PC-3 (cell line): ENCODE data around the gene EIF2S2. TPM values are rescaled to one million over a fixed set of nuclear protein-coding genes. Genes with fewer than 3 reads are reported as not detected.

Source experiments
- ATAC-seq: fragments of 200-7000 bp; cut with Tn5 transposase; 2 replicates; pipeline ENCODE4 v1.9.1; 2020; ENCODE audit warnings: mild to moderate bottlenecking, moderate library complexity
- BruUV-seq: library from RNA; stranded (reverse); fragments of 400-500 nt; replicated peaks from 2 replicates; lab custom pipeline; 2021; lab: Mats Ljungman, UMichigan
- CTCF ChIA-PET: fragments of 300-600 bp; sonication (Branson Sonifier 250); formaldehyde crosslinking; loops from one replicate; lab custom pipeline; 2022; ENCODE audit warnings: antibody characterized with exemption; lab: Charles Lee
- POLR2A ChIA-PET: fragments of 300-600 bp; sonication (Branson Sonifier 250); formaldehyde crosslinking; loops from one replicate; lab custom pipeline; 2022; ENCODE audit warnings: antibody characterized with exemption; ENCODE audit not compliant: unreplicated experiment; lab: Charles Lee
- DNase-seq: peaks from one replicate; pipeline ENCODE4 v3.0.0-alpha.2; 2015
- H2AFZ ChIP-seq: fragments of 300-600 bp; sonication (generic); 2 replicates; pipeline ENCODE4 v1.6.0; 2016; ENCODE audit warnings: antibody characterized with exemption, low read length
- H3F3A ChIP-seq: fragments of 300-600 bp; sonication (generic); one replicate; pipeline ENCODE4 v1.6.0; 2017; ENCODE audit warnings: antibody characterized with exemption, low read length, control low read depth, mild to moderate bottlenecking; ENCODE audit not compliant: unreplicated experiment
- H3K27ac ChIP-seq: fragments of 300-600 bp; sonication (generic); 2 replicates; pipeline ENCODE4 v1.5.1; 2016; ENCODE audit warnings: mild to moderate bottlenecking, low read length
- H3K27me3 ChIP-seq: fragments of 300-600 bp; sonication (generic); 2 replicates; pipeline ENCODE4 v1.6.1; 2016; ENCODE audit warnings: low read length, mixed read lengths
- H3K36me3 ChIP-seq: fragments of 300-600 bp; sonication (generic); 2 replicates; pipeline ENCODE4 v1.6.1; 2016; ENCODE audit warnings: low read depth, mixed run types, low read length, mixed read lengths
- H3K4me1 ChIP-seq: fragments of 300-600 bp; sonication (generic); 2 replicates; pipeline ENCODE4 v1.5.1; 2016; ENCODE audit warnings: low read length; ENCODE audit not compliant: insufficient read depth
- H3K4me2 ChIP-seq: fragments of 300-600 bp; sonication (generic); 2 replicates; pipeline ENCODE4 v1.6.0; 2016; ENCODE audit warnings: low read length
- H3K4me3 ChIP-seq: fragments of 300-600 bp; sonication (generic); 2 replicates; pipeline ENCODE4 v1.5.1; 2016; ENCODE audit warnings: mild to moderate bottlenecking, low read length, mixed read lengths
- H3K79me2 ChIP-seq: fragments of 300-600 bp; sonication (generic); 2 replicates; pipeline ENCODE4 v1.6.1; 2017; ENCODE audit warnings: low read length, mixed read lengths
- H3K9ac ChIP-seq: fragments of 300-600 bp; sonication (generic); 2 replicates; pipeline ENCODE4 v1.6.0; 2016; ENCODE audit warnings: mild to moderate bottlenecking, low read length
- H3K9me2 ChIP-seq: fragments of 300-600 bp; sonication (generic); replicated peaks from 2 replicates; pipeline ENCODE4 v1.6.1; 2016; ENCODE audit warnings: mixed run types, low read length, mixed read lengths
- H3K9me3 ChIP-seq: fragments of 300-600 bp; sonication (generic); 2 replicates; pipeline ENCODE4 v1.6.1; 2016; ENCODE audit warnings: low read length, mixed read lengths
- H4K20me1 ChIP-seq: fragments of 300-600 bp; sonication (generic); 2 replicates; pipeline ENCODE4 v1.6.1; 2016; ENCODE audit warnings: low read length, mixed read lengths
- CTCF ChIP-seq: fragments of 300-600 bp; sonication (generic); conservative IDR thresholded peaks from 2 replicates; pipeline ENCODE4 v1.5.1; 2017; ENCODE audit warnings: antibody characterized with exemption, low read depth, mild to moderate bottlenecking, low read length
- EZH2 ChIP-seq: fragments of 300-600 bp; sonication (generic); IDR thresholded peaks from one replicate; pipeline ENCODE4 v1.6.1; 2017; ENCODE audit warnings: antibody characterized with exemption, mild to moderate bottlenecking, low read length; ENCODE audit not compliant: unreplicated experiment
- EZH2phosphoT487 ChIP-seq: fragments of 300-600 bp; sonication (generic); IDR thresholded peaks from 2 replicates; pipeline ENCODE4 v1.6.1; 2018; ENCODE audit warnings: mild to moderate bottlenecking, antibody characterized with exemption, low read length, borderline replicate concordance
- intact Hi-C: fragments of 100-400 bp; cut with micrococcal nuclease; formaldehyde crosslinking; loops from 2 replicates; pipeline ENCODE4 v1.9.0; 2023
- total RNA-seq: library from RNA; depleted of rRNA; stranded (reverse); fragments of >200 nt; gene quantifications from 2 replicates; pipeline ENCODE4 v1.2.3, GENCODE V29; 2014

The EIF2S2 gene
- total RNA-seq, 1 experiment from 2014 or later = 83.4 TPM

GRCh38 chr20:34108616-34109174, 3.3 kb downstream of the EIF2S2 start:
- Histone ChIP-seq H3K79me2 (peaks cover 84% of the 10 kb centered on the region), H3K9ac (no peak overlapping the region), H3K9me3 (no peaks in the 10 kb centered on the region), H3K4me3 (peak overlapping the region; percentile 97; the same call in 1 of the 2 replicates), H3K9me2 (no peaks in the 10 kb centered on the region), H3K27me3 (no peaks in the 10 kb centered on the region), H3K4me1 (peaks cover 27% of the 10 kb centered on the region; the same call in 1 of the 2 replicates), H3K36me3 (peaks cover 40% of the 10 kb centered on the region), H3K4me2 (peak overlapping the region; percentile 92), H4K20me1 (peaks cover 69% of the 10 kb centered on the region), H3K27ac (no peak overlapping the region), H2AFZ (no peak overlapping the region), H3F3A (no peaks in the 10 kb centered on the region)
- no peak for ATAC-seq
- DNase-seq = no peak
- CTCF ChIA-PET = interaction anchor here (0.7 kb wide), 1 partner anchor 211 kb away, joined by 13 read pairs; no protein-coding TSS in a partner anchor
- no TSS peak for BruUV-seq
- intact Hi-C loops = no loop called here
- POLR2A ChIA-PET = interaction anchor here (0.6 kb wide), 2 partner anchors 26 to 414 kb away, joined by 3 to 5 read pairs; no protein-coding TSS in a partner anchor
- no peak for TF ChIP-seq EZH2phosphoT487
- TF ChIP-seq CTCF = no peak
- TF ChIP-seq EZH2 = no peak

- H3K4me1 ChIP-seq = peaks cover 27% of the 10 kb centered on the region; the same call in 1 of the 2 replicates
- ChIA-PET POLR2A (no interaction called here), CTCF (no interaction called here)
- no peak overlapping the region for H3K4me3 ChIP-seq
- H3K9me3 ChIP-seq = no peaks in the 10 kb centered on the region
- peaks cover 64% of the 10 kb centered on the region for H4K20me1 ChIP-seq
- ATAC-seq = no peak
- BruUV-seq = no TSS peak
- intact Hi-C loops = no loop called here
- H3K27me3 ChIP-seq = no peaks in the 10 kb centered on the region
- no peak overlapping the region for H3K4me2 ChIP-seq
- DNase-seq = no peak
- H3K27ac ChIP-seq = no peak overlapping the region
- no peak overlapping the region for H3K9ac ChIP-seq
- H3K9me2 ChIP-seq = no peaks in the 10 kb centered on the region
- H3K36me3 ChIP-seq = peaks cover 59% of the 10 kb centered on the region
- peaks cover 97% of the 10 kb centered on the region for H3K79me2 ChIP-seq
- TF ChIP-seq CTCF (no peak), EZH2phosphoT487 (no peak), EZH2 (no peak)
- no peak overlapping the region for H2AFZ ChIP-seq
- no peaks in the 10 kb centered on the region for H3F3A ChIP-seq
Observed at GRCh38 chr20:34105978-34106675, 5.9 kb downstream of the EIF2S2 start.

GRCh38 chr20:34104059-34104458, 8.0 kb downstream of the EIF2S2 start:
- ATAC-seq = no peak
- POLR2A ChIA-PET = no interaction called here
- H3K79me2 ChIP-seq = peaks cover 94% of the 10 kb centered on the region
- H3K4me2 ChIP-seq = no peak overlapping the region
- BruUV-seq = no TSS peak
- no peaks in the 10 kb centered on the region for H3K9me3 ChIP-seq
- DNase-seq = no peak
- peaks cover 56% of the 10 kb centered on the region for H4K20me1 ChIP-seq
- intact Hi-C loops = no loop called here
- TF ChIP-seq EZH2phosphoT487 = no peak
- no peak for TF ChIP-seq EZH2
- no peak for TF ChIP-seq CTCF
- CTCF ChIA-PET = no interaction called here
- peaks cover 71% of the 10 kb centered on the region for H3K36me3 ChIP-seq
- H3K9me2 ChIP-seq = no peaks in the 10 kb centered on the region
- peaks cover 14% of the 10 kb centered on the region; the same call in 1 of the 2 replicates for H3K4me1 ChIP-seq
- H3K9ac ChIP-seq = no peak overlapping the region
- H2AFZ ChIP-seq = no peak overlapping the region
- H3F3A ChIP-seq = no peaks in the 10 kb centered on the region
- no peak overlapping the region for H3K27ac ChIP-seq
- no peaks in the 10 kb centered on the region for H3K27me3 ChIP-seq
- no peak overlapping the region for H3K4me3 ChIP-seq
